GM12874 (cell line): ENCODE measurements around the gene MYO6.

Experiments used
- TF ChIP-seq, protein P1 (sequence below): IDR thresholded peaks from 2 replicates; pipeline ENCODE4 v1.5.1; 2011; ENCODE audit warnings: low read depth, mild to moderate bottlenecking, control low read depth, low read length, moderate library complexity; ENCODE audit not compliant: insufficient read depth

The MYO6 gene

DNA sequence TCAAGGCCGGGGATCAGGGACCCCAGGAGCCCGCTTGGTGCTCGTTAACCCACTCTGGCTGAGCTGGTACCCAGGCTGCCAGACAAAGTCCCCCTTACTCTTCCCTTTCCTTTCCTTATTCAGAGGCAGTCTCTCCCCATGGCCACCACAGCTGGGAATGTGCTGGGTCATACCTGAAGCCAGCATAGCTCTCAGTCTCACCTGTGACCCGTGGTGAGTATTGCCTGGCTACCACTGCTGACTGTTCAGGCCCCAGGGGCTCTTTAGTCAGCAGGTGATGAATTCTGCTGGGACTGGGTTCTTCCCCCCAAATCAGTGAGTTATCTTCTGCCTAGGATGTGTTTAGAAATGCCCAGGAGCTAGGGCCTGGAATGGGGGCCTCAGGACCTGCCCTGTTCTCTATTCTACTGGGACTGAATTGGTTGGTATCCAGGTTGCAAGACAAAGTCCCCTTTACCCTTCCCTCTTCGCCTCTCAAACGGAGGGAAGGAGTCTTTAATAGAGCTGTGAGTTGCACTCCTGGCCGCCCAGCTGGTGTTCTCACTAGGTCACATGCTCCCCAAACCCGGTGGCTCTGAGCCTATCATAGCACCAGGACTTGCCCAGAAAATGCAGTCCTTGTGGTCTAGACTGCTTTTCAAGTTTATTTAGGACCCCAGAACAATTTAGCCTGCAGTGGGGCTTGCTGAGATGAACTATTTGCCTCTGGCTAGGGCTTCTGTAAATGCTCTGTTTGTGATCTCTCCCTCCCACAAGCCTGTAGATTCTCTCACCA is 64.6 kb downstream of the MYO6 start:
- TF ChIP-seq, protein P1, sequence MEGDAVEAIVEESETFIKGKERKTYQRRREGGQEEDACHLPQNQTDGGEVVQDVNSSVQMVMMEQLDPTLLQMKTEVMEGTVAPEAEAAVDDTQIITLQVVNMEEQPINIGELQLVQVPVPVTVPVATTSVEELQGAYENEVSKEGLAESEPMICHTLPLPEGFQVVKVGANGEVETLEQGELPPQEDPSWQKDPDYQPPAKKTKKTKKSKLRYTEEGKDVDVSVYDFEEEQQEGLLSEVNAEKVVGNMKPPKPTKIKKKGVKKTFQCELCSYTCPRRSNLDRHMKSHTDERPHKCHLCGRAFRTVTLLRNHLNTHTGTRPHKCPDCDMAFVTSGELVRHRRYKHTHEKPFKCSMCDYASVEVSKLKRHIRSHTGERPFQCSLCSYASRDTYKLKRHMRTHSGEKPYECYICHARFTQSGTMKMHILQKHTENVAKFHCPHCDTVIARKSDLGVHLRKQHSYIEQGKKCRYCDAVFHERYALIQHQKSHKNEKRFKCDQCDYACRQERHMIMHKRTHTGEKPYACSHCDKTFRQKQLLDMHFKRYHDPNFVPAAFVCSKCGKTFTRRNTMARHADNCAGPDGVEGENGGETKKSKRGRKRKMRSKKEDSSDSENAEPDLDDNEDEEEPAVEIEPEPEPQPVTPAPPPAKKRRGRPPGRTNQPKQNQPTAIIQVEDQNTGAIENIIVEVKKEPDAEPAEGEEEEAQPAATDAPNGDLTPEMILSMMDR: no peak

- TF ChIP-seq, protein P1: no peak
These were observed 66.7 kb downstream of the MYO6 start for GRCh38 chr6:75815756-75816155.

DNA sequence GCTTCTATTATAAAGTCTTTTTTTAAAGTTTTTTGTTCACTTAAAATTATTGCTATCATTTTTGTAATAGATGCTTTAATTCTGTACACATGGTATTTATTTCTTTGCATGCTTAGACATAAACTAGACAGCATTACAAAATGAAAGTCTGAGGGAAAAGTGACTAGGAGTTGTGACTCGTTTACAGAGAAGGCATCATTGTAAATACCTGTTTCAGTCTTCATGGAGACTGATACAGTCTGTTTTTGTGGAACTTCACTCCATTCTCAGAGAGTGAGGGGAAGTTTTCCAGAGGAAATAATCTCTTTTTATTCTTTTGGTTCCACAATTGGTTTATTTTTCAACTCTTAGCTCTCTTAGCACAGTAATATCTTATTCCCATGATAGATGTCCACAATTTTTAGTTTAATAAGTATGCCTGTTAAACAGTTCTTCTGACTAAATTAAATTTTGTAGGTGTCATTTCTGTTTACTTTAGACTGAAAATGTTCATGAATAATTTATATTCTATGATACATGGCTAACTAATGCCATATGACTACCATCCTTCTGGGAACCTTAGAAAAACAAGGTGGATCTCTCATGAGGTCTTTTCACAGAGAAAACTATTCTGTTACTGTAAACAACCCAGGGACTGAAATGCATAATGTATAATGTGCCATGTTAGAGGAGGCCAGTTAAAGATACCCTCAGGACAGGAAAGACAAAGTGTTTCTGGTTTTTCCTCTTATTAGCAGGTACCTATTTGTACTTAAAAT is 69.2 kb downstream of the MYO6 start:
- TF ChIP-seq, protein P1: no peak

DNA sequence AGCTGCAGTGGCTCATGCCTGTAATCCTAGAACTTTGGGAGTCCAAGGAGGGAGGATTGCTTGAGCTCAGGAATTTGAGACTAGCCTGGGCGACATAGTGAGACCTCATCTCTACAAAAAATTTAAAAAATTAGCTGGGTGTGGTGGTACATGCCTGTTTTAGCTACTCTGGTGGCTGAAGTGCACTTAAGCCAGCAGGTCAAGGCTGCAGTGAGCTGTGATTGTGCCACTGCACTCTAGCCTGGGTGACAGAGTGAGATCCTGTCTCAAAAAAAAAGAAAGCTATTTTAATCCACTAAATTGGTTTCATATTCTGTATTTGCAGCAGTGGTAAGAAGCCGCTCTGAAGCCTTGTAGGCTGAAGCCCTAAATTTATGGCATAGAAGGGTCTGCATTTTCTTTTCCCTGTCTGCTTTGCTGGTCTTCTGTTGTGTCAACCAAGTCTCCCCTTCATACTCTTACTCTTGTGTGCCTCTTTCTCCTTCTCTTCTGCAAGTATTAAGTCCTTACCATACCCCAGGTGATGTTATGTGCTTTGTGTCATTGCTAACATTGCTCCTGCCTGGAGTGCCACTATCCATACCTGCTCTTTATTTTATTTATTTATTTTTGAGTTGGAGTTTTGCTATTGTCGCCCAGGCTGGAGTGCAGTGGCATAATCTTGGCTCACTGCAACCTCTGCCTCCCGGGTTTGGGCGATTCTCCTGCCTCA is 70.9 kb downstream of the MYO6 start:
- TF ChIP-seq, protein P1: no peak

DNA sequence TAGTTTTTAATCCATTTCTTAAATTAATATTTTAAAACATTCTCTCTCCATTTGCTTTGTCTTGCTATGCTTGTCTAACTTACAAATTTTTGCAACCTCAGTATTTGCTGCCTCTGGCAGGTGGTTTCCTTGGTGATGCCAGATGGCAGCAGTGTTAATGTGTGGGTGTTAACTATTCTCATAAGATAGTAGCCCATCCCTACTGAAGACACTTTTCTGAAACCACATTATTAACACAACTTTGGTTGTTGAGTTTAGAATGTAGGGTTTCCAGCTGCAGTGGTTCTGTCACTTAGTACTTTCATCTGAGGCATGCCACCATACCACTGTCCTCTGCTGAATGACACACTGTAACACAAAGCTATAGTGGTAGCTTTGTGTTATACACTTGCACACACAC is 75.1 kb downstream of the MYO6 start:
- TF ChIP-seq, protein P1: no peak

DNA sequence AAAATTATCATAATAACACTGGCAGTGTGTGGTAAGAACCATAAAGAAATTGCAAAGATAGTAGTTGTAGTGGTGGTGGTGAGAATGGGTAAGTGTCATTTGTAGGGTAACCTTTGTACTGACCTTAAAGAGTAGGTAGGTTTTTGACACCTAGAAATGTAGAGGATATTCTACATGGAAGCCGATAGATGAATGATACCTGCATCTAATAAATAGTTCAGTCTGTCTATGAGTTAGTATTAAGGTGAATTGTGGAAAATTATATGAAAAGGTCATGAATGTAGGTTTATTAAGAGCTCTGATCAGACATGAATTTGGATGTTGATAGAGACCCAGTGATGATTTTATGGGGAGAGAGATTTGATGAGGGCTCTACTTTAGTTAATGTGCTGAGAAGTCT is 78.1 kb downstream of the MYO6 start:
- TF ChIP-seq, protein P1: no peak
